IMR-90 (cell line): ENCODE data around the gene DOK6. TPM values are rescaled to one million over a fixed set of nuclear protein-coding genes. Genes with fewer than 3 reads are reported as not detected.

ENCODE experiments used
- ATAC-seq: fragments of 200-7000 bp; cut with Tn5 transposase; 2 replicates; pipeline ENCODE4 v1.9.1; 2020; ENCODE audit warnings: low read depth, mild to moderate bottlenecking, moderate library complexity
- BruUV-seq: library from RNA; stranded (reverse); fragments of 400-500 nt; replicated peaks from 2 replicates; lab custom pipeline; 2021; lab: Mats Ljungman, UMichigan
- CTCF ChIA-PET: fragments of 300-600 bp; formaldehyde crosslinking; extraction: SDS; loops from one replicate; lab custom pipeline; 2021; ENCODE audit warnings: antibody characterized with exemption; lab: Yijun Ruan, JAX
- POLR2A ChIA-PET: fragments of 300-600 bp; sonication (Branson Sonifier 250); formaldehyde crosslinking; loops from one replicate; lab custom pipeline; 2022; ENCODE audit warnings: antibody characterized with exemption; ENCODE audit not compliant: unreplicated experiment; lab: Charles Lee
- DNase-seq: peaks from one replicate; pipeline ENCODE4 v3.0.0; 2013
- H2AFZ ChIP-seq: replicated peaks from 2 replicates; pipeline ENCODE3; 2013; ENCODE audit warnings: low read length, mild to moderate bottlenecking; ENCODE audit not compliant: poor library complexity
- H2AK5ac ChIP-seq: 2 replicates; pipeline ENCODE4 v1.6.1; 2013; ENCODE audit warnings: low read depth, low read length, inconsistent platforms
- H2AK9ac ChIP-seq: replicated peaks from 2 replicates; pipeline ENCODE3; 2013; ENCODE audit warnings: mild to moderate bottlenecking, low read depth, low read length, moderate library complexity; ENCODE audit not compliant: poor library complexity
- H2BK120ac ChIP-seq: 2 replicates; pipeline ENCODE4 v1.6.1; 2013; ENCODE audit warnings: low read depth, low read length, inconsistent platforms
- H2BK15ac ChIP-seq: 3 replicates; pipeline ENCODE4 v1.6.1; 2013; ENCODE audit warnings: low read depth, low read length, inconsistent platforms
- H2BK20ac ChIP-seq: 2 replicates; pipeline ENCODE4 v1.6.1; 2013; ENCODE audit warnings: low read depth, mild to moderate bottlenecking, inconsistent platforms, low read length, moderate library complexity
- H2BK5ac ChIP-seq: 2 replicates; pipeline ENCODE4 v1.6.1; 2013; ENCODE audit warnings: mild to moderate bottlenecking, low read depth, low read length, inconsistent platforms; ENCODE audit not compliant: poor library complexity, severe bottlenecking
- H3K14ac ChIP-seq: replicated peaks from 2 replicates; pipeline ENCODE4 v1.6.1; 2013; ENCODE audit warnings: low read depth, low read length, inconsistent platforms
- H3K18ac ChIP-seq: 2 replicates; pipeline ENCODE4 v1.6.1; 2013; ENCODE audit warnings: low read depth, low read length, control low read depth
- H3K23ac ChIP-seq: 2 replicates; pipeline ENCODE4 v1.6.1; 2013; ENCODE audit warnings: low read depth, low read length, inconsistent platforms
- H3K27ac ChIP-seq: 2 replicates; pipeline ENCODE4 v1.5.1; 2013; ENCODE audit warnings: mild to moderate bottlenecking, control low read depth, low read length; ENCODE audit not compliant: insufficient read depth
- H3K27me3 ChIP-seq: 2 replicates; pipeline ENCODE4 v1.6.1; 2013; ENCODE audit warnings: low read length; ENCODE audit not compliant: control insufficient read depth, insufficient read depth
- H3K36me3 ChIP-seq: 2 replicates; pipeline ENCODE4 v1.6.1; 2013; ENCODE audit warnings: low read length, mixed read lengths; ENCODE audit not compliant: control insufficient read depth, insufficient read depth
- H3K4ac ChIP-seq: 2 replicates; pipeline ENCODE4 v1.6.1; 2013; ENCODE audit warnings: low read depth, low read length, inconsistent platforms
- H3K4me1 ChIP-seq: 2 replicates; pipeline ENCODE4 v1.6.1; 2013; ENCODE audit warnings: low read length, mixed read lengths; ENCODE audit not compliant: control insufficient read depth, insufficient read depth
- H3K4me2 ChIP-seq: 2 replicates; pipeline ENCODE4 v1.6.1; 2013; ENCODE audit warnings: low read depth, mild to moderate bottlenecking, control low read depth, low read length, moderate library complexity
- H3K4me3 ChIP-seq: 2 replicates; pipeline ENCODE4 v1.5.1; 2013; ENCODE audit warnings: low read depth, mild to moderate bottlenecking, control low read depth, low read length, moderate library complexity; ENCODE audit not compliant: insufficient read depth
- H3K56ac ChIP-seq: 2 replicates; pipeline ENCODE4 v1.6.1; 2013; ENCODE audit warnings: low read length, inconsistent platforms; ENCODE audit not compliant: insufficient read depth; ENCODE audit errors: extremely low read depth
- H3K79me1 ChIP-seq, 2 experiments: 2 replicates each; pipeline ENCODE4 v1.6.1; 2013; ENCODE audit warnings: low read length in 2 of 2, inconsistent platforms in 1 of 2, low read depth in 1 of 2
- H3K9ac ChIP-seq: 2 replicates; pipeline ENCODE4 v1.6.1; 2013; ENCODE audit warnings: low read depth, low read length, control low read depth
- H3K9me1 ChIP-seq: 2 replicates; pipeline ENCODE4 v1.6.1; 2013; ENCODE audit warnings: low read length, inconsistent platforms; ENCODE audit not compliant: insufficient read depth
- H3K9me3 ChIP-seq: 2 replicates; pipeline ENCODE4 v1.6.1; 2013; ENCODE audit warnings: low read length; ENCODE audit not compliant: control insufficient read depth, insufficient read depth
- H4K20me1 ChIP-seq: 2 replicates; pipeline ENCODE4 v1.6.1; 2013; ENCODE audit warnings: low read length, inconsistent platforms; ENCODE audit not compliant: insufficient read depth
- H4K5ac ChIP-seq: 2 replicates; pipeline ENCODE4 v1.6.1; 2013; ENCODE audit warnings: mild to moderate bottlenecking, low read depth, low read length, control low read depth
- H4K8ac ChIP-seq, 2 experiments: 2 replicates each; pipeline ENCODE4 v1.6.1; 2013; ENCODE audit warnings: low read depth in 2 of 2, low read length in 2 of 2, control low read depth in 1 of 2, inconsistent platforms in 1 of 2
- H4K91ac ChIP-seq: 2 replicates; pipeline ENCODE4 v1.6.1; 2013; ENCODE audit warnings: low read depth, low read length, inconsistent platforms; ENCODE audit not compliant: insufficient read depth
- BHLHE40 ChIP-seq: fragments of 150-350 bp; IDR thresholded peaks from 2 replicates; pipeline ENCODE4 v1.6.1; 2016; ENCODE audit warnings: mild to moderate bottlenecking, low read depth, low read length
- CEBPB ChIP-seq: IDR thresholded peaks from 2 replicates; pipeline ENCODE4 v1.6.1; 2012; ENCODE audit warnings: low read depth, low read length, improper control_type of control experiment
- CTCF ChIP-seq: conservative IDR thresholded peaks from 2 replicates; pipeline ENCODE4 v1.5.1; 2012; ENCODE audit warnings: mild to moderate bottlenecking, low read depth, low read length, improper control_type of control experiment
- ELK1 ChIP-seq: fragments of 150-350 bp; IDR thresholded peaks from 2 replicates; pipeline ENCODE4 v1.6.1; 2016; ENCODE audit warnings: low read depth, mild to moderate bottlenecking, low read length, moderate library complexity, borderline replicate concordance
- FOS ChIP-seq: fragments of 150-350 bp; IDR thresholded peaks from 2 replicates; pipeline ENCODE4 v1.6.1; 2016; ENCODE audit warnings: low read depth, low read length
- MAZ ChIP-seq: IDR thresholded peaks from 2 replicates; pipeline ENCODE4 v1.6.1; 2012; ENCODE audit warnings: low read depth, mild to moderate bottlenecking, low read length, improper control_type of control experiment, moderate library complexity, borderline replicate concordance
- MXI1 ChIP-seq: IDR thresholded peaks from 2 replicates; pipeline ENCODE4 v1.6.1; 2012; ENCODE audit warnings: low read depth, mild to moderate bottlenecking, low read length, moderate library complexity, borderline replicate concordance
- NFE2L2 ChIP-seq: fragments of 150-350 bp; IDR thresholded peaks from 2 replicates; pipeline ENCODE4 v1.6.1; 2016; ENCODE audit warnings: low read depth, mild to moderate bottlenecking, low read length
- POLR2A ChIP-seq: IDR thresholded peaks from 2 replicates; pipeline ENCODE4 v1.6.1; 2012; ENCODE audit warnings: mild to moderate bottlenecking, low read depth, low read length
- RAD21 ChIP-seq: IDR thresholded peaks from 2 replicates; pipeline ENCODE4 v1.6.1; 2012; ENCODE audit warnings: low read length, improper control_type of control experiment
- RCOR1 ChIP-seq: IDR thresholded peaks from 2 replicates; pipeline ENCODE4 v1.6.1; 2012; ENCODE audit warnings: mild to moderate bottlenecking, low read length, improper control_type of control experiment; ENCODE audit not compliant: insufficient replicate concordance
- RFX5 ChIP-seq: IDR thresholded peaks from 2 replicates; pipeline ENCODE4 v1.8.0; 2012; ENCODE audit warnings: low read depth, mild to moderate bottlenecking, low read length, moderate library complexity
- USF2 ChIP-seq: fragments of 150-350 bp; IDR thresholded peaks from 2 replicates; pipeline ENCODE4 v1.6.1; 2017; ENCODE audit warnings: mild to moderate bottlenecking, antibody characterized with exemption, low read length, low read depth
- WGBS, 2 experiments: methylation state at CpG; one replicate each; pipeline versions ENCODE4 v1.1.5 to v1.1.7; 2013; ENCODE audit warnings: missing lambda C conversion rate in 2 of 2; ENCODE audit not compliant: insufficient read length in 1 of 2; ENCODE audit errors: extremely low coverage in 2 of 2; 5-methylcytosine and 5-hydroxymethylcytosine counted together
- dilution Hi-C: fragments of 300-500 bp; cut with HindIII; formaldehyde crosslinking; loops from one replicate; pipeline ENCODE4 v1.14.3; 2018; ENCODE audit warnings: low sequenced_read_pairs; ENCODE audit not compliant: unreplicated experiment
- in situ Hi-C: fragments of 300-500 bp; cut with MboI; formaldehyde crosslinking; loops from 3 replicates; pipeline ENCODE4 v1.14.3; 2019; ENCODE audit warnings: low sequenced_read_pairs, inconsistent platforms, mixed read lengths
- intact Hi-C: fragments of 100-400 bp; cut with micrococcal nuclease; formaldehyde crosslinking; loops from 2 replicates; pipeline ENCODE4 v1.10.0; 2022
- polyA plus RNA-seq, 3 experiments: library from polyadenylated mRNA; depleted of rRNA; stranded (reverse); fragments of >200 nt; gene quantifications; 2 replicates each; pipeline ENCODE4 v1.2.3, GENCODE V29; 2012; ENCODE audit warnings: low replicate concordance in 1 of 3
- total RNA-seq: library from RNA; depleted of rRNA; stranded (reverse); fragments of >200 nt; gene quantifications from 2 replicates; pipeline ENCODE4 v1.2.3, GENCODE V29; 2012

DOK6 gene
- total and polyA plus RNA-seq, 2 of the 4 experiments (the other 2 are of a cell fraction) = 1.9 to 2.7 TPM

DNA sequence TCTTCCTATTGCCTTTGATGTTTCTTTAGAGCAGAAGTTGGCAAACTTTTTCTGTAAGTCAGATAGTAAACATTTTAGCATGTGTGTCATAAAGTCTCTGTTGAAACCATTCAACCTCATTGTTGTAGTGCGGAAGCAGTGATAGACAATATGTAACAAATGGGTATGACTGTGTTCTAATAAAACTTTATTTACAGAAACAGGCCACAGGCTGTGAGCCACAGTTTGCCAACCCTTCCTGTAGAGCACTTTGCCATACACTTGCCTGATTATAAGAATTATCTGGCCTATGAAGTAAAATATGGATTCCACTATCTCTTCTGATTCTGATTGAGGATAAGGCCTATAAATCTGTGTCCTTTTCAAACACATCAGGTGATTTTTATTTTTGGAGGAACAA is 237.4 kb downstream of the DOK6 start:
- H3K4me1 ChIP-seq = peaks cover 4% of the 10 kb centered on the region; the same call in 1 of the 2 replicates
- H3K79me1 ChIP-seq = no peaks in the 10 kb centered on the region
- TF ChIP-seq ELK1 (no peak), CEBPB (no peak), NFE2L2 (no peak), BHLHE40 (no peak), RAD21 (no peak), MAZ (no peak), MXI1 (no peak), CTCF (no peak), POLR2A (no peak), FOS (no peak), RFX5 (no peak), USF2 (no peak), RCOR1 (no peak)
- CTCF ChIA-PET = interaction anchor here (0.6 kb wide), 1 partner anchor 374 kb away, joined by 3 read pairs; no protein-coding TSS in a partner anchor
- H3K4ac ChIP-seq = no peak overlapping the region
- WGBS, 2 experiments = no CpG with 5 or more reads among the region's 1 CpG
- no peak overlapping the region for H2BK120ac ChIP-seq
- BruUV-seq = no TSS peak
- H3K14ac ChIP-seq = no peak overlapping the region
- in situ Hi-C loops = no loop called here
- H3K9ac ChIP-seq = no peak overlapping the region
- no peaks in the 10 kb centered on the region for H4K20me1 ChIP-seq
- H3K18ac ChIP-seq = no peak overlapping the region
- no peak overlapping the region for H4K5ac ChIP-seq
- H2BK5ac ChIP-seq = no peak overlapping the region
- no peak overlapping the region for H3K4me2 ChIP-seq
- H2AK9ac ChIP-seq = no peak overlapping the region
- ATAC-seq (no peak), DNase-seq (no peak)
- no peak overlapping the region for H3K23ac ChIP-seq
- intact Hi-C loops = loop anchor here (5.0 kb wide), 1 partner anchor 434 kb away; no protein-coding TSS in a partner anchor
- dilution Hi-C loops = no loop called here
- POLR2A ChIA-PET = no interaction called here
- H3K9me1 ChIP-seq = no peaks in the 10 kb centered on the region
- no peak overlapping the region for H4K91ac ChIP-seq
- no peak overlapping the region for H2AK5ac ChIP-seq
- H3K56ac ChIP-seq = no peak overlapping the region
- no peaks in the 10 kb centered on the region for H3K9me3 ChIP-seq
- H2AFZ ChIP-seq = no peak overlapping the region
- no peaks in the 10 kb centered on the region for H3K36me3 ChIP-seq
- no peaks in the 10 kb centered on the region for H3K27me3 ChIP-seq
- no peak overlapping the region for H2BK20ac ChIP-seq
- H2BK15ac ChIP-seq = no peak overlapping the region
- H3K27ac ChIP-seq = no peak overlapping the region
- H3K4me3 ChIP-seq = no peak overlapping the region
- no peak overlapping the region for H4K8ac ChIP-seq
